Neutrophil (primary cell): ENCODE data around the gene STK32C.

Source experiments
- H3K27ac ChIP-seq: fragments of 200-600 bp; sonication (generic); 2 replicates; pipeline ENCODE4 v1.5.1; 2016; ENCODE audit warnings: mild to moderate bottlenecking, moderate library complexity
- H3K27me3 ChIP-seq: fragments of 200-600 bp; sonication (generic); 2 replicates; pipeline ENCODE4 v1.6.0; 2016; ENCODE audit warnings: mild to moderate bottlenecking
- H3K36me3 ChIP-seq: fragments of 200-600 bp; sonication (generic); 2 replicates; pipeline ENCODE4 v1.5.1; 2017
- H3K4me1 ChIP-seq, 2 experiments: fragments of 200-600 bp in 1 of 2; sonication (generic) in 1 of 2; 1 replicate in 1 of 2; 2 replicates in 1 of 2; pipeline versions ENCODE4 v1.5.1 to v1.6.1; 2013 to 2016; ENCODE audit warnings: low read depth in 1 of 2, low read length in 1 of 2, mild to moderate bottlenecking in 1 of 2, moderate library complexity in 1 of 2; ENCODE audit not compliant: control insufficient read depth in 1 of 2, insufficient read depth in 1 of 2
- H3K4me3 ChIP-seq, 2 experiments: fragments of 200-600 bp in 1 of 2; sonication (generic) in 1 of 2; 1 replicate in 1 of 2; 2 replicates in 1 of 2; pipeline ENCODE4 v1.5.1; 2013 to 2016; ENCODE audit warnings: low read depth in 1 of 2, low read length in 1 of 2, mild to moderate bottlenecking in 1 of 2, moderate library complexity in 1 of 2
- H3K9me3 ChIP-seq: fragments of 200-600 bp; sonication (generic); 2 replicates; pipeline ENCODE4 v1.5.1; 2016
- CTCF ChIP-seq: fragments of 200-600 bp; sonication (generic); IDR thresholded peaks from 2 replicates; pipeline ENCODE4 v1.5.1; 2016; ENCODE audit warnings: antibody characterized with exemption

STK32C gene

GRCh38 chr10:132257907-132258306, 49.8 kb downstream of the STK32C start:
- Histone ChIP-seq H3K9me3 (no peaks in the 10 kb centered on the region), H3K27ac (no peak overlapping the region), H3K4me1 (peaks cover 24 to 34% of the 10 kb centered on the region in 2 experiments), H3K36me3 (no peaks in the 10 kb centered on the region), H3K27me3 (no peaks in the 10 kb centered on the region), H3K4me3 (no peak overlapping the region)
- TF ChIP-seq CTCF: no peak

GRCh38 chr10:132257271-132257670, 50.5 kb downstream of the STK32C start:
- Histone ChIP-seq H3K4me1 (peaks cover 24 to 37% of the 10 kb centered on the region in 2 experiments), H3K36me3 (no peaks in the 10 kb centered on the region), H3K4me3 (no peak overlapping the region), H3K27ac (no peak overlapping the region), H3K27me3 (no peaks in the 10 kb centered on the region), H3K9me3 (no peaks in the 10 kb centered on the region)
- TF ChIP-seq CTCF: no peak

GRCh38 chr10:132256866-132257265, 50.9 kb downstream of the STK32C start:
- peaks cover 24 to 37% of the 10 kb centered on the region in 2 experiments for H3K4me1 ChIP-seq
- no peak for TF ChIP-seq CTCF
- H3K9me3 ChIP-seq: no peaks in the 10 kb centered on the region
- H3K27me3 ChIP-seq: no peaks in the 10 kb centered on the region
- H3K4me3 ChIP-seq: no peak overlapping the region
- H3K36me3 ChIP-seq: no peaks in the 10 kb centered on the region
- H3K27ac ChIP-seq: no peak overlapping the region

GRCh38 chr10:132255489-132256344, 52.0 kb downstream of the STK32C start:
- H3K9me3 ChIP-seq: no peaks in the 10 kb centered on the region
- no peaks in the 10 kb centered on the region for H3K36me3 ChIP-seq
- TF ChIP-seq CTCF: no peak

GRCh38 chr10:132254841-132255240, 52.9 kb downstream of the STK32C start:
- Histone ChIP-seq H3K27me3 (no peaks in the 10 kb centered on the region), H3K4me3 (peak overlapping the region; percentile 28 to 31), H3K4me1 (peaks cover 35 to 52% of the 10 kb centered on the region in 2 experiments), H3K36me3 (no peaks in the 10 kb centered on the region), H3K27ac (peak overlapping the region; percentile 57), H3K9me3 (no peaks in the 10 kb centered on the region)
- no peak for TF ChIP-seq CTCF

More at GRCh38 chr10:132255489-132256344, 52.0 kb downstream of the STK32C start:
- Histone ChIP-seq H3K27ac (peak overlapping the region; percentile 57), H3K4me1 (peaks cover 28 to 43% of the 10 kb centered on the region in 2 experiments), H3K4me3 (peak overlapping the region; percentile 28 to 31), H3K27me3 (no peaks in the 10 kb centered on the region)
